Retinal pigment epithelial cell (primary cell): ENCODE measurements around the gene TSR2.

Source experiments
- DNase-seq: peaks from one replicate; pipeline ENCODE4 v3.0.0-alpha.2; 2010; ENCODE audit warnings: low read depth
- H3K4me3 ChIP-seq: 2 replicates; pipeline ENCODE4 v1.5.1; 2011; ENCODE audit warnings: mild to moderate bottlenecking, low read length, control low read depth, moderate library complexity
- TF ChIP-seq, protein P1 (sequence below): conservative IDR thresholded peaks from 2 replicates; pipeline ENCODE4 v1.5.1; 2011; ENCODE audit warnings: low read depth, low read length, control low read depth, inconsistent platforms

The TSR2 gene

DNA sequence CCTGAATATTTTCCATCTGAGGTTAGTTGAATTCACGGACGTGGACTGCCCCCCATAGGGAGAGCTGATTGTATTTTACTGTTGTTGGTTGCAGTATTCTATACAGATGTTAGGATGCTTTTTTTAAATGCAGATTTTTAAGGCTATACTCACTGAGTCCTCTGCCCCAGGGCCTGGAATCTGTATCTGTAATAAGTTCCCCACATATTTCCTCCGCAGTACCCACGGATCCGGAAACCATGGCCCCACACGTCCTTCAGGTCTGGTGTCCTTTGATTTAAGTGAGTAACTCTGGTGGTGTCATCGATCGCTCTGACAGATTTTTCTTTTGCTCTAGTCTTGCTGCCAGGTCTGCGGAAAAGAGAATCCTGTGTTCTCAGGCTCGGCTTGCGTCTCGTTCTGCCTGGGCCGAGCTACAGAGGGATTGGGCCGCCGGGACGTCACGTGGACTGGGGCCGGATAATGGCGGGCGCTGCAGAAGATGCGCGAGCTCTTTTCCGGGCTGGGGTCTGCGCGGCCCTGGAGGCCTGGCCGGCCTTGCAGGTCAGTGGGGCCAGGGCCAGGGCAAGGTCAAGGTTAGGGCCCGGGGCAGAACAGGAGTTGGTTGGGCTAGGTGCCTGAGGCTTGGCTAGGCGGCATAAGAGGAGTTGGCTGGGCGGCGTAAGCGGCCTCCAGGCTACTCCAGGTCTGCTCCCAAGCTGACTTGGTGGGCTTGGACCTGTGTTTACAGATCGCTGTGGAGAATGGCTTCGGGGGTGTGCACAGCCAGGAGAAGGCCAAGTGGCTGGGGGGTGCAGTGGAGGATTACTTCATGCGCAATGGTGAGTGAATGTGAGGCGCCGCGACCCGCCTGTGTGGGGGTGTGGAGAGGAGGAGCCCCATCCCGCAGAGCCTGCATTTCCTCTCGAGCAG lies at the start of gene TSR2:
Gene TSR2 (plus strand): TSS at position 445 of the 912 bp plus-strand sequence. CDS start 18 bp downstream, at position 463.
- TF ChIP-seq, protein P1, sequence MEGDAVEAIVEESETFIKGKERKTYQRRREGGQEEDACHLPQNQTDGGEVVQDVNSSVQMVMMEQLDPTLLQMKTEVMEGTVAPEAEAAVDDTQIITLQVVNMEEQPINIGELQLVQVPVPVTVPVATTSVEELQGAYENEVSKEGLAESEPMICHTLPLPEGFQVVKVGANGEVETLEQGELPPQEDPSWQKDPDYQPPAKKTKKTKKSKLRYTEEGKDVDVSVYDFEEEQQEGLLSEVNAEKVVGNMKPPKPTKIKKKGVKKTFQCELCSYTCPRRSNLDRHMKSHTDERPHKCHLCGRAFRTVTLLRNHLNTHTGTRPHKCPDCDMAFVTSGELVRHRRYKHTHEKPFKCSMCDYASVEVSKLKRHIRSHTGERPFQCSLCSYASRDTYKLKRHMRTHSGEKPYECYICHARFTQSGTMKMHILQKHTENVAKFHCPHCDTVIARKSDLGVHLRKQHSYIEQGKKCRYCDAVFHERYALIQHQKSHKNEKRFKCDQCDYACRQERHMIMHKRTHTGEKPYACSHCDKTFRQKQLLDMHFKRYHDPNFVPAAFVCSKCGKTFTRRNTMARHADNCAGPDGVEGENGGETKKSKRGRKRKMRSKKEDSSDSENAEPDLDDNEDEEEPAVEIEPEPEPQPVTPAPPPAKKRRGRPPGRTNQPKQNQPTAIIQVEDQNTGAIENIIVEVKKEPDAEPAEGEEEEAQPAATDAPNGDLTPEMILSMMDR: peak; percentile 15
- H3K4me3 ChIP-seq: peak within 1 kb of the TSS; percentile 88
- peak; percentile 54 for DNase-seq

DNA sequence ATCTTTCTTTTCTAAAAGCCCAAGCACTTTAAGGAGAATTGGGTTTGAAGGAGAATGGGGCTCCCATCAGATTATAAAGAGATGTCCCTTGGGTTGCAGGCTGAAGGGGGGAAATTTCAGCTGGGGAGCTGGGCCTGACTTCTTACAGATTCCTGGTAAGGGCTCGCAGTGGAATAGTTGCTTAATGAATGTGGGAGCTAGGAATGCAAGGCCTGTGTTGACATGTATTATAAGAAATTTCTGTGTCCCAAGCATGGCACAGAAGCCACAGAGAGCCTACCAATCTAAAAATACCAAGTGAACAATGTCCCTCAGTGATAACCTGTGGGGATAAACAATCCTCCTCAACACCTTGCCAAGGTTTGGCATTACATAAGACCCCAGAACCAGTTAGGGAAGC lies 43.1 kb upstream of the TSR2 start:
- TF ChIP-seq, protein P1: no peak
- H3K4me3 ChIP-seq: no peak overlapping the region
- no peak for DNase-seq

DNA sequence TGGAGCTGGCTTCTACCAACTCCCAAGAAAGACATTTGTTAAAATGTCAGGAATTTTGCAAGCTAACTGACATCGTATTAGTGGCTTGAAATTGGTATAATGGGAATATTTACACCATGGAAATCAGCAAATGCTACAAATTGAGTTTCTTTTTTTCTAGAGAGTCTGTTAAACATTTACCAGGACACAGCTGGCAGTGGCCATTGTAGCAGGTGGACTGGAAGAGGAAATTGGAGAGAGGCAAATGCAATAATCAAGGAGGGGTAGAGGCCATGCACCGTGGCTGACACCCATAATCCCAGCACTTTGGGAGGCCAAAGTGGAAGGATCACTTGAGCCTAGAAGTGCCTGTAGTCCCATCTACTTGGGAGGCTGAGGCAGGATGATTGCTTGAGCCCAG lies 32.9 kb upstream of the TSR2 start:
- DNase-seq: no peak
- no peak overlapping the region for H3K4me3 ChIP-seq
- TF ChIP-seq, protein P1: no peak

DNA sequence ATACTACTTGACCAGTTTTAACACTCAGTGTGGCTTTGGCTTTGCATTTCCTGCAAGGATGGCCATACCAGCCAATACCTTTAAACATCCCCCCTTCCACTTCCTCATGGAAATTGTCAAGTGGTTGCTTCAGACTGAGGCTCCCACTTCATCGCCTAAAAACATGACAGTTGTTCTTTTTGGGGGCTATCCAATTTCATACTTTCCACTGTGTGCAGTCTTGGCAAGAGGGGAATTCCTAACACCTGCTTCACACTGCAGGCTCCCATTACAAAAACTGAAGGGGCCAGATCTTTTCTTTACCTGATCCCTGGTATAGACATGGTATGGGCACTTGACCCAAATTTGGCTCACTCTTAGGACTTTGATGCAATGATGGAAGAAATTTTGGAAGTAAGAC lies 28.5 kb upstream of the TSR2 start:
- DNase-seq: no peak
- TF ChIP-seq, protein P1: no peak
- H3K4me3 ChIP-seq: no peak overlapping the region

DNA sequence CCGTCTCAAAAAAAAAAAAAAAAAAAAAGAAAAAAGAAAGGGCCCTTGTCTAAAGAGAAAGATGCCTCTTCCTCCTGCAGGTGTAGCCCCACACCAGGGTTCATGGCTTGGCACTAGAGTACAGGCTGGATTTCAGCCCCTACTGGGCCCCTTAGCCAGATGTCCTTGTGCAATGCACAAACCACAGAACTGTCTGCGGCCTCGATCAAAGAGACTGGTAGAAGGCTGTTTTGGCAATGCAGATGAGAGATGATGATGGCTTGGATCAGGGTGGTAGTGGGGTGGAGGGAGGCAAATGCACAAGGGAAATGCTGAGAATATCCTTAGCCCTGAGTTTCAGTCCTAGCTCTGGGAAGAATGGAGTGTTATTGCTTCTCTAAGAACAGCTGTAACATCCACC lies 26.5 kb upstream of the TSR2 start:
- no peak for DNase-seq

DNA sequence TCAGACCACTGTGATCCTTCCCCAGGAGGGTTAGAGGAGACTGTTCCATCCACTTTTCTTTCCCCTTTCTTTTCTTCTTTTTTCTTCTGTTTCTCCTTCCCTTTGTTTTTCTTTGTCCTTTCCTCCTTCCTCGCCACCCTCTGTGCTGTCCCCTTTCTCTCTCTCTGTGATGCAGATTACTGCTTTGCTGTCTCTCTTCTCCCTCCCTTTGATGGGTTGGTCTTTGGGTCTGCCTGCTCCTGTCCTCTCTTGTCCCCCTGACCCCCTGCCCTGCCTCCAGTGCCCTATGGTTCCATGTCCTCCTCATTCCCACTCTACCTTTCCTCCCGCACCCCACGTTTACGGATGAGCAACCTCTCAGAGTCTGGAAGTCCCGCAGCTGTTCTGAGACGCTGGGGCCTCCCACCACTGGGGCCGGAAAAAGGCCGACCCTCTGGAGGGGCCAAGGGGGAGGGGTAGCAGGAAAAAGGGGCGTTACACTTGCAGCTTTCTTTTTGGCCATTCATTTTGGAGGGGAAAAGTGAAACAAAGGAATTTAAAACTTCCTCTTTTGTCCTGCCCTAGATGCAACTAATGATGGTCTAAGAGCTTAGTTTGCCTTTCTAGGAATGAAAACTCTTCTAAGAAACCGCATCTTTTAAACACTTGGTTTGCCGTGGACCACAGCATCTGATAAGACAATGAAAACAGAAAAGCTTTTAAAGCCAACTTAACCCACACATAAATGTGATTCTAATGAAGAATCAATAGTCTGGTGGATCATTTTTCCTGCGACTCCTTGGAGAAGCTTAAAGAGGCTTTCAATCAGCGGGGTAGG lies 24.5 kb upstream of the TSR2 start:
- DNase-seq: no peak
- H3K4me3 ChIP-seq: no peak overlapping the region
- TF ChIP-seq, protein P1: no peak

More for the DNA sequence above, 26.5 kb upstream of the TSR2 start:
- TF ChIP-seq, protein P1: no peak
- H3K4me3 ChIP-seq: no peak overlapping the region
